Breast epithelium (tissue), 4 donors: ENCODE data around the gene ZNF330. TPM values are rescaled to one million over a fixed set of nuclear protein-coding genes. Genes with fewer than 3 reads are reported as not detected.

ENCODE experiments used
- DNase-seq, 2 donors: peaks; one replicate each; pipeline ENCODE4 v3.0.0-alpha.2; 2019; ENCODE audit warnings: low spot score in 2 of 2
- H3K27ac ChIP-seq, 2 donors: fragments of 200-600 bp; sonication (generic) in 1 of 2; one replicate each; pipeline ENCODE4 v1.5.1; 2016 to 2019; ENCODE audit warnings: mild to moderate bottlenecking in 1 of 2
- H3K27me3 ChIP-seq, 2 donors: fragments of 200-600 bp; sonication (generic) in 1 of 2; one replicate each; pipeline versions ENCODE4 v1.5.1 to v1.6.0; 2017 to 2019; ENCODE audit warnings: control low read depth in 1 of 2, mild to moderate bottlenecking in 1 of 2
- H3K36me3 ChIP-seq: fragments of 200-600 bp; one replicate; pipeline ENCODE4 v1.5.1; 2019
- H3K4me1 ChIP-seq, 2 donors: fragments of 200-600 bp; sonication (generic); one replicate each; pipeline ENCODE4 v1.5.1; 2016 to 2019; ENCODE audit warnings: control low read depth in 1 of 2
- H3K4me3 ChIP-seq, 3 donors: fragments of 200-600 bp; sonication (generic); 1 replicate in 2 of 3; 2 replicates in 1 of 3; pipeline ENCODE4 v1.5.1; 2016 to 2019; ENCODE audit warnings: mild to moderate bottlenecking in 3 of 3, moderate library complexity in 2 of 3
- H3K9me3 ChIP-seq, 2 donors: fragments of 200-600 bp; sonication (generic) in 1 of 2; one replicate each; pipeline ENCODE4 v1.5.1; 2016 to 2019; ENCODE audit warnings: control low read depth in 1 of 2
- POLR2A ChIP-seq: fragments of 450-650 bp; IDR thresholded peaks from one replicate; pipeline ENCODE4 v1.6.1; 2016; ENCODE audit warnings: antibody characterized with exemption, mild to moderate bottlenecking, moderate library complexity
- POLR2AphosphoS5 ChIP-seq, 3 donors: sonication (generic); formaldehyde crosslinking; IDR thresholded peaks; one replicate each; pipeline ENCODE4 v1.6.1; 2017; ENCODE audit warnings: antibody characterized with exemption in 3 of 3
- intact Hi-C: fragments of 100-400 bp; cut with DNase I; formaldehyde crosslinking; loops from one replicate; pipeline ENCODE4 v1.15.1; 2023; ENCODE audit warnings: low total_unique reads
- total RNA-seq, 3 donors: library from RNA; depleted of rRNA; stranded (reverse); fragments of >200 nt; gene quantifications; one replicate each; pipeline ENCODE4 v1.1.0, GENCODE V29; 2016
- TF ChIP-seq, protein P1 (sequence below), 3 donors: fragments of 450-650 bp; IDR thresholded peaks; one replicate each; pipeline ENCODE4 v1.5.1; 2016 to 2017; ENCODE audit warnings: antibody characterized with exemption in 3 of 3, mild to moderate bottlenecking in 3 of 3, moderate library complexity in 3 of 3

The ZNF330 gene
- 10 to 100 TPM; 27.5 to 68.0 (median 38.3) TPM for total RNA-seq

GRCh38 chr4:141220691-141221659 is at the start of gene ZNF330:
TSS of gene ZNF330 (plus strand) at chr4:141220895. CDS start at chr4:141222372, 1,477 bp downstream.
- Histone ChIP-seq H3K9me3 (no peaks in the 10 kb centered on the region), H3K27ac (peak within 1 kb of the TSS; percentile 93 to 96), H3K4me3 (peak within 1 kb of the TSS; percentile 73 to 96 (median 87)), H3K36me3 (no peaks in the 10 kb centered on the region), H3K27me3 (no peaks in the 10 kb centered on the region), H3K4me1 (no peaks in the 10 kb centered on the region)
- TF ChIP-seq POLR2AphosphoS5 (IDR thresholded peaks at IDR 0.05) (peak; percentile 88 to 98 (median 90)), POLR2A (peak; percentile 93)
- TF ChIP-seq, protein P1, sequence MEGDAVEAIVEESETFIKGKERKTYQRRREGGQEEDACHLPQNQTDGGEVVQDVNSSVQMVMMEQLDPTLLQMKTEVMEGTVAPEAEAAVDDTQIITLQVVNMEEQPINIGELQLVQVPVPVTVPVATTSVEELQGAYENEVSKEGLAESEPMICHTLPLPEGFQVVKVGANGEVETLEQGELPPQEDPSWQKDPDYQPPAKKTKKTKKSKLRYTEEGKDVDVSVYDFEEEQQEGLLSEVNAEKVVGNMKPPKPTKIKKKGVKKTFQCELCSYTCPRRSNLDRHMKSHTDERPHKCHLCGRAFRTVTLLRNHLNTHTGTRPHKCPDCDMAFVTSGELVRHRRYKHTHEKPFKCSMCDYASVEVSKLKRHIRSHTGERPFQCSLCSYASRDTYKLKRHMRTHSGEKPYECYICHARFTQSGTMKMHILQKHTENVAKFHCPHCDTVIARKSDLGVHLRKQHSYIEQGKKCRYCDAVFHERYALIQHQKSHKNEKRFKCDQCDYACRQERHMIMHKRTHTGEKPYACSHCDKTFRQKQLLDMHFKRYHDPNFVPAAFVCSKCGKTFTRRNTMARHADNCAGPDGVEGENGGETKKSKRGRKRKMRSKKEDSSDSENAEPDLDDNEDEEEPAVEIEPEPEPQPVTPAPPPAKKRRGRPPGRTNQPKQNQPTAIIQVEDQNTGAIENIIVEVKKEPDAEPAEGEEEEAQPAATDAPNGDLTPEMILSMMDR (IDR thresholded peaks at IDR 0.05), result peak in 1 of 3 donors; percentile 7
- DNase-seq, result peak; percentile 84 to 91
- intact Hi-C loops, result loop anchor here (5.0 kb wide), 1 partner anchor 1734 kb away; no protein-coding TSS in a partner anchor

DNA sequence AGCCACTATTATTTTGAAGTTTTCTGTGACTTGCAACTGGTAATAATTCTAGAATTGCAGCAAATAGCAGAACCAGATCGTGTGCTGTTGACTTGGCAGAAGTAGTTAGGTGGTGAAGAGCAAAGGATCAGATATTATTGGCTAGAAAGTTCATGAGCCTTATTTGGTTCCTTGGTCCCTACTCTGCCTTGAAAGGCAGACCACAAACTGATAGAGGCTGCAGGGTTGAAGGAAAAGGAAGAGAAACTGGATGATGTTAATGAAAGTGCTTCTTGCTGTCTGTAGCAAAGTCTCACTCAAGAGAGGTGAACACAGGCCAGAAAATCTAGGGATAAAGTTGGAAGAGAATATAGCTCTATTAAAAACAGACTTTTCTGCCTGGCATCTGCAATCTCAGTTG is 46.2 kb upstream of the ZNF330 start:
- intact Hi-C loops, result no loop called here
- Histone ChIP-seq H3K4me1 (no peaks in the 10 kb centered on the region), H3K36me3 (no peaks in the 10 kb centered on the region)

DNA sequence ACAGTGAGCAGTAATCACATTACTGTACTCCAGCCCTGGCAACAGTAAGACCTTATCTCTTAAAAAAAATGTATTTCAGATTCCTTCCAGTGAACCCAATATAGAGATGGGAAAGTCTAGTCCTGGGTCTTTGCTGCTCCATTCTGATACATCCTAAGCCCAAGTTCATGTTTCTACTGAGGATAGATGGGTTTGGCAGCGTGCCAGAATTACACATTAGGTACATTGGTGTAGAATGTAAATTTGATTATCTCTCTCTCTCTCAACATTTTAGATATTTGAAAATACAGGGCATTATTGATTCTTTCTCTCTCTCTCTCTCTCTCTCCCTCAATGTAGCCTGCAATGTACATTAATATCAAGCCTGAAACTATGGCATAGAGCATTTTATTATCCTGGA is 43.5 kb upstream of the ZNF330 start:
- Histone ChIP-seq H3K9me3 (no peaks in the 10 kb centered on the region), H3K27me3 (no peaks in the 10 kb centered on the region), H3K27ac (no peak overlapping the region), H3K4me3 (no peak overlapping the region), H3K4me1 (no peaks in the 10 kb centered on the region), H3K36me3 (no peaks in the 10 kb centered on the region)
- TF ChIP-seq, protein P1 (IDR thresholded peaks at IDR 0.05), result no peak
- DNase-seq, result no peak
- intact Hi-C loops, result no loop called here

More for the DNA sequence above, 46.2 kb upstream of the ZNF330 start:
- H3K27ac ChIP-seq, result no peak overlapping the region
- no peak for DNase-seq
- TF ChIP-seq, protein P1 (IDR thresholded peaks at IDR 0.05), result no peak
- TF ChIP-seq POLR2A (no peak), POLR2AphosphoS5 (IDR thresholded peaks at IDR 0.05) (no peak)
- no peaks in the 10 kb centered on the region for H3K9me3 ChIP-seq
- H3K27me3 ChIP-seq, result no peaks in the 10 kb centered on the region
- no peak overlapping the region for H3K4me3 ChIP-seq

- no peaks in the 10 kb centered on the region for H3K9me3 ChIP-seq
- no peaks in the 10 kb centered on the region for H3K36me3 ChIP-seq
- H3K4me3 ChIP-seq, result no peak overlapping the region
- DNase-seq, result no peak
- intact Hi-C loops, result no loop called here
- no peaks in the 10 kb centered on the region for H3K4me1 ChIP-seq
- no peak overlapping the region for H3K27ac ChIP-seq
- no peaks in the 10 kb centered on the region for H3K27me3 ChIP-seq
- TF ChIP-seq POLR2AphosphoS5 (IDR thresholded peaks at IDR 0.05) (no peak), POLR2A (no peak)
- TF ChIP-seq, protein P1 (IDR thresholded peaks at IDR 0.05), result no peak
Measured at GRCh38 chr4:141179474-141180373, 41.0 kb upstream of the ZNF330 start.
